Esophagus squamous epithelium (tissue), 4 donors: Measurements from ENCODE around the gene POSTN.

ENCODE experiments used
- POLR2A ChIP-seq, 4 donors: fragments of 450-650 bp; IDR thresholded peaks; one replicate each; pipeline ENCODE4 v1.6.1; 2017; ENCODE audit warnings: antibody characterized with exemption in 4 of 4, mild to moderate bottlenecking in 4 of 4, moderate library complexity in 3 of 4
- TF ChIP-seq, protein P1 (sequence below), 6 experiments: fragments of 450-650 bp in 4 of 6; fragments of 200-600 bp in 2 of 6; sonication (generic) in 2 of 6; IDR thresholded peaks; one replicate each; pipeline ENCODE4 v1.5.1; 2016 to 2019; ENCODE audit warnings: antibody characterized with exemption in 6 of 6, mild to moderate bottlenecking in 4 of 6, moderate library complexity in 4 of 6

DNA sequence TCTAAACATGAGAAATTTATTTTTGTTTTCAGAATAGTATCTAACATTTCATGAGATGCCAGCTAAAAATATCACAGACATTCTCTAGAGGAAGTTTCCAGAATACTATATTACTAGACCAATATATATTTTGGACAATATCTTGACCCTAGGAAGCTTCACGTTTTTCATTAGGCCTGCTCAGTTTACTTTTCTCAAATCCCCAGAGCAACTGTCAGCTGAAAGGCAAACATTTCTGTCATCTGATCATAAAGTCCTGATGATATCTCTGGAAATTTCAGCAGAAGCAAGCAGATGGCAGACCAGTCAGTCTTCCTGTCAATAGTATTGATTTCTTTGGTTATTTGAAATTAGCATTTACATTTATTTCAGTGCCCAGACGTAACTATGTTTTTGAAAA lies 4.0 kb downstream of the POSTN start:
- no peak for TF ChIP-seq POLR2A (IDR thresholded peaks at IDR 0.05)
- TF ChIP-seq, protein P1, sequence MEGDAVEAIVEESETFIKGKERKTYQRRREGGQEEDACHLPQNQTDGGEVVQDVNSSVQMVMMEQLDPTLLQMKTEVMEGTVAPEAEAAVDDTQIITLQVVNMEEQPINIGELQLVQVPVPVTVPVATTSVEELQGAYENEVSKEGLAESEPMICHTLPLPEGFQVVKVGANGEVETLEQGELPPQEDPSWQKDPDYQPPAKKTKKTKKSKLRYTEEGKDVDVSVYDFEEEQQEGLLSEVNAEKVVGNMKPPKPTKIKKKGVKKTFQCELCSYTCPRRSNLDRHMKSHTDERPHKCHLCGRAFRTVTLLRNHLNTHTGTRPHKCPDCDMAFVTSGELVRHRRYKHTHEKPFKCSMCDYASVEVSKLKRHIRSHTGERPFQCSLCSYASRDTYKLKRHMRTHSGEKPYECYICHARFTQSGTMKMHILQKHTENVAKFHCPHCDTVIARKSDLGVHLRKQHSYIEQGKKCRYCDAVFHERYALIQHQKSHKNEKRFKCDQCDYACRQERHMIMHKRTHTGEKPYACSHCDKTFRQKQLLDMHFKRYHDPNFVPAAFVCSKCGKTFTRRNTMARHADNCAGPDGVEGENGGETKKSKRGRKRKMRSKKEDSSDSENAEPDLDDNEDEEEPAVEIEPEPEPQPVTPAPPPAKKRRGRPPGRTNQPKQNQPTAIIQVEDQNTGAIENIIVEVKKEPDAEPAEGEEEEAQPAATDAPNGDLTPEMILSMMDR (IDR thresholded peaks at IDR 0.05) = no peak
